HG02884 (cell line): ENCODE results near the gene DPM3.
"Not testable (repeated sequence)": the region's sequence is repeated elsewhere in the genome, so short reads cannot be mapped to it uniquely, and the experiment has no call there.

Experiments
- ATAC-seq: cut with Tn5 transposase; IDR thresholded peaks from one replicate; pipeline ENCODE4 v1.9.1; 2021; ENCODE audit warnings: mild to moderate bottlenecking, moderate library complexity; ENCODE audit not compliant: unreplicated experiment

The DPM3 gene

DNA sequence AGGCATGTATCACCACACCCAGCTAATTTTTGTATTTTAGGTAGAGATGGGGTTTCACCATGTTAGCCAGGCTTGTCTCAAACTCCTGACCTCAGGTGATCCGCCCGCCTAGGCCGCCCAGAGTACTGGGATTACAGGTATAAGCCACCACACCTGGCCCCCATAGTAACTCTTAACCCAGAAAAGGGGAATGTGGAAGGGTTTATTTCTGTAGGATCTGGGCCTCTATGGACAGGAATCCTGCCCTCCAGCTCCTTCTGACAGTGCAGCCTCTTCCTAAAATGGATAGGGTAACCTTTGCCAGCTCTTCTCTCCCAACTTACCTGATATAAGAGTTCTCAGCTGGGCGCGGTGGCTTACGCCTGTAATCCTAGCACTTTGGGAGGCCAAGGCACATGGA lies 22.3 kb upstream of the DPM3 start:
- ATAC-seq, result not testable (repeated sequence)

DNA sequence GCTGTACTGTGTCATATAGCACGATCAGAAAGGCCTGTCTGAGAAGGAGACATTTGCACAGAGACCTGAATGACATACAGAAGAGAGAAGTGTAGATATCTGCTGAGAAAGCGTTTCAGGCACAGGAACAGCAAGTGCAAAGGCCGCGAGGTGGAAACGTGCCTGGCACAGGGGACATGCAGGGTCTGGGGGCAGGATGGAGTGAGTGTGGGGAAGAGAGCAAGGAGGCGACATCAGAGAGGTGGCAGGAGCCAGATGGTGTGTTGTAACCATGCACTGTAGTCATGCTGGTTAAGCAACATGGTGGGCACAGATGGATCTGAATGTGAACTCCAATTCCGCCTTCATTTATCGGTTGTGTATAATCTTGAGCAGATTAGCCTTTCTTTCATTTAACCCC lies 19.8 kb upstream of the DPM3 start:
- ATAC-seq, result no peak

DNA sequence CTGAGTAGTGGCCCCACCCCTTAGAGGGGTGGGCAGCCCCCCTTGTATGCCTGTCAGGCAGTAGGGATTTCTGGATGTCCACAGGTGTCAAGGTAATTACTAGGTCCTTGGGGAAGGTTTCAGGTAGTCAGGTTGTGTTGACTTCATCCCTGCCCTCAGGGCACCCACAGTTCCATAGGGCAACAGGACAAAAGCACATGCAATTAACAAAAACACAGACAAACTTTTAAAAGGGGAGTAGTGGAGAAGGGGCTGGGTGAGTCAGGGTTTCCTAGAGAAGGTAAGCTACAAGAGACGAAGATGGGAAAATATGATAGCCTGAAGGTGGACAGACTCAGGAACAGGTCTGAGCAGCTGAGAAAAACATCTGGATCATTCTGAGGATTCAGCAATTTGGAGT lies 18.7 kb upstream of the DPM3 start:
- no peak for ATAC-seq

DNA sequence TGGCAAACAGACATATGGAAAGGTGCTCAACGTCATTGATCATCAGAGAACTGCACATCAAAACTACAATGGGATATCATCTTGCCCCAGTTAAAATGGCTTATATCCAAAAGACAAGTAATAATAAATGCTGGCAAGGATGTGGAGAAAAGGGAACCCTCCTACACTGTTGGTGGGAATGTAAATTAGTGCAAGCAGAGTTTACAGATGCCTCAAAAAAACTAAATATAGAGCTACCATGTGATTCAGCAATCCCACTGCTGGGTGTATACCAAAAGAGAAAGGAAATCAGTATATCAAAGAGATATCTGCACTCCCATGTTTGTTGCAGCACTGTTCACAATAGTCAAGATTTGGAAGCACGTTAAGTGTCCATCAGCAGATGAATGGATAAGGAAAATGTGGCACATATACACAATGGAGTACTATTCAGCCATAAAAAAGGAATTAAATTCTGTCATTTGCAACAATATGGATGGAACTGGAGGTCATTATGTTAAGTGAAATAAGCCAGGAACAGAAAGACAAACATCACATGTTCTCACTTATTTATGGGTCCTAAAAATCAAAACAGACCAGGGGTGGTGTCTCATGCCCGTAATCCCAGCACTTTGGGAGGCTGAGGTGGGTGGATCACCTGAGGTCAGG lies 15.8 kb upstream of the DPM3 start:
- ATAC-seq, result not testable (repeated sequence)

DNA sequence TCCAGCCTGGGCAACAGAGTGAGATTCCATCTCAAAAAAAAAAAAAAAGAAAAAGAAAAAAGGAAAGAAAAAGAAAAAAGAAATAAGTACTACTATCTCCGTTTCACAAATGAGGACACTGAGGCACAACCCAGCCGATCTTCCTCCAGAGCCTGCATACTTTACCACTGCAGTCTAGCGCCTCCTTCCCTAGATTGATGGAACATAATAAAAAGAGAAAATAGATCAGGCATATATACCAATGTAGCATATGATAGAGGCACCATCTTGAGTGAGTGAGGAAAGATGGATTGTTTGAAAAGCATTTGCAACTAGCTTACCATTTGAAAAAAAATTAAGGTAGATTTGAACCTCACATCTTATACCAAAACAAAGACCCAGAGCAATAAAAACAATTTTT lies 5.2 kb upstream of the DPM3 start:
- ATAC-seq, result no peak

DNA sequence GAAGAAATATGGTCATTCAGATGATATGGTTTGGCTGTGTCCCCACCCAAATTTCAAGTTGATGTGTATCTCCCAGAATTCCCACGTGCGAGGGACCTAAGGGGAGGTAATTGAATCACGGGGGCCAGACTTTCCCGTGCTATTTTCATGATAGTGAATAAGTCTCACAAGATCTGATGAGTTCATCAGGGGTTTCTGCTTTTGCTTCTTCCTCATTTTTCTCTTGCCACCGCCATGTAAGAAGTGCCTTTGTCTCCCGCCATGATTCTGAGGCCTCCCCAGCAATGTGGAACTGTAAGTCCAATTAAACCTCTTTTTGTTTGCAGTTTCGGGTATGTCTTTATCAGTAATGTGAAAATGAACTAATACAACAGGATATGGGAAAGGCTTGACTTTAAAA lies 1.4 kb upstream of the DPM3 start:
- no peak for ATAC-seq

DNA sequence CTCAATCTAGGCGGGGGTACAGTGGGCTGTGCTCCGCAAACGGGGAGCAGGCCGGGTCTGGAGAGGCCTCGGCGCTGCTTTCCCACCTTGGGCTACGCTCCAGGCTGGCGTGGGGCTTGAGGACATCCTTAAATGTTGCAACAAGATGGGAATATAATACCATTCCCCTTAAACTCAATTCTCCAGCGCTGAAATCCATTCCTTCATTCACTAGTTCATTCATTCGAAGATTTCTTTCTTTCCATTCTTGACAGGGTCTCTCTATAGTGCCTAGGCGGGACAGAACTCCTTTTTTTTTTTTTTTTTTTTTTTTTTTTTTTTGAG lies 261 bp upstream of the DPM3 start:
- ATAC-seq, result no peak

DNA sequence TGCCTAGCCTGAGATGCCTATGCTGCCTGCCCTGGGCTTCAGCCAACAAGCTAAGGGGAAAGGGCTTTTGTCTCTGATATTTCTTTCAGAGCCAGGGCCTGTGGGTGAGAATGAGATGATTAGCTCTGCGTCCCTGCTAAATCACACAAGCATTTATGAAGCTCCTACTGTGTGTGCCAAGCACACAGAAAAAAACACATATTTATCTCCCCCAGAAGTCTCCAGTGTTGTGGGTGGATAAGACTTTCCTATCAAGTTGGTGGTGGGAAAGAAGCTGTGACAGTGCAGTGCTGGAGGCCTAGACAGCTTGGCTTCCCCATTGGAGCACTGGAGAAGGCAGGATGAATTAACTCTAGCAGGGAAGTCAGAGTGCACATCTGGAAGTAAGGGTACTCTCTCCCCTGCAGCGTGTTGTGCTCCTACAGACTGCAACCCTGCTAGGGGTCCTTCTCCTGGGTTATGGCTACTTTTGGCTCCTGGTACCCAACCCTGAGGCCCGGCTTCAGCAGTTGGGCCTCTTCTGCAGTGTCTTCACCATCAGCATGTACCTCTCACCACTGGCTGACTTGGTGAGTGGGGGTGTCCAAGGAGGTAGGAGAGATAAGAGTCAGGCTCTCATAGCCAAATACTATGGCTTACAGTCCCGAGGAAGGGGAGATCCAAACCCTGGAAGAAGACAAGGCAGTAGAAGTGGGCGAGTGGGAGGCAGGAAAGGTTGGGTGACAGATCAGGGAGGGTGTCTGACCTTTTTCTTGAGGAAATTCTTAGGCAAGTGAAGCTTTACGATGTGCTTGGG lies 3.0 kb downstream of the DPM3 start:
- ATAC-seq, result no peak

DNA sequence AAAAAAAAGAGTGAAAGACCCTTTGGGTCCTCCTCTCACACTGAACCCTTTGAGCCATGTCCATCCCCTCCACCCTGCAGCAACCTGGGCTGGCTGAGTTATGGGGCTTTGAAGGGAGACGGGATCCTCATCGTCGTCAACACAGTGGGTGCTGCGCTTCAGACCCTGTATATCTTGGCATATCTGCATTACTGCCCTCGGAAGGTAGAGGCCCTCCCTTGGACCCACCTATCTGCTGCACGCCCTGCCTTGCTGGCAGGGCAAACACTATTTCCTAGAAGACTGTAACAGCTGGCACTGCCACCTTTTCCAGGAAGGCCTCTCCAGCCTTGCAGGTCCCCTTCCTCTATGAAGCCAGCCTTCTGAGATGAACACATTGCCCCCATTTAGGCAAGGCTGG lies 3.6 kb downstream of the DPM3 start:
- ATAC-seq, result no peak

DNA sequence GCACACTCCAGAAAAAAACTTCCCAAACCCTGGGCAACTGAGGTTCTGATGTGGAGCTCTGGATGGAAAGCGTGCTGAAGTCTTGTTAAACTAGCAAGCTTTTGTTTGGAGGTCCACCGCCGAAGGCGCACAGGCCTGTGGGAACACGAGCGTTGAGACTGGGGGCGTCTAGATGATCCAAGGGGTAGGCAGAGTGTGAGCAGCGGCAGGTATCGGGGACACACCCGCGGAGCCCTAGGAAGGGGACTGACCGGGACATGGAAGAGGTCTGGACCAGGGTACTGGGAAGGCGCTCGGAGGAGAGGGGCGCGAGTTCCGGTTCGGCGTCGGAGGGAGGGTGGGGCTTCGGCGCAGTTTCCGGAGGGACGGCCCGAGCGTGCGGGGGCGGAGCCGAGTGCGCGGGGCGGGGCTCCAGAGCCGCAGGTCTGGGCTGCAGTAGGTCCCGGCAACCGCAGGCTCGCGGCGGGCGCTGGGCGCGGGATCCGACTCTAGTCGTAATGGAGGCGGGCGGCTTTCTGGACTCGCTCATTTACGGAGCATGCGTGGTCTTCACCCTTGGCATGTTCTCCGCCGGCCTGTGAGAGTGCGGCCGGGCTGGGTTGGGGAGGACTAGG lies 4.8 kb downstream of the DPM3 start, which contains the start of gene SLC50A1:
Gene SLC50A1 (plus strand): TSS at position 438 of the 614 bp plus-strand sequence. CDS start 60 bp downstream, at position 498.
- peak; percentile 64 for ATAC-seq

DNA sequence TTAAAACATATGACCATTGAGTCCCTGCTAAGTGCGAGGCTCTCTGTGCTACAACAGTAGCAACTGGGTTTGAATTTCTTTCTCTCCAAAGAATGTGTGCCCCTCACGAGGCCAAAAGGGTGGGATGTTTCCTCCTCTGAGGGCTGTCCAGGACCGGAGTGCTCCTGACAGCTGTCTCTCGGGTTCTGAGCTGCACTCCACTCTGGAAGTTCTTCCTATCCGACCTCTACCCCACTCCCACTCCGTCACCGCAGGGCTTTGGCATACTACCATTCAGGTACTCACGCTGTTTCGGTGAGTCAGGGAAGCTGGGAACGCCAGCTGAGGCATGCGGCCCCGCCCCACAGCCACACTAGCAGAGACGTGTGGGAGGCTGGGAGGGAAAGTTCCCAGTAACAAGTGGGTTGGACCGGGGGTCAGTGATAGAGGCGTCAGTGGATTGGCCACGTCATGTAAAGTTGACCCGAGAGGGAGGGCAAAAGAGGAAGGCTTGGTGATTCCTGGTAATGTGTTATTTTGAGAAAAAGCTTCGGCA lies 5.4 kb downstream of the DPM3 start:
- ATAC-seq, result no peak

DNA sequence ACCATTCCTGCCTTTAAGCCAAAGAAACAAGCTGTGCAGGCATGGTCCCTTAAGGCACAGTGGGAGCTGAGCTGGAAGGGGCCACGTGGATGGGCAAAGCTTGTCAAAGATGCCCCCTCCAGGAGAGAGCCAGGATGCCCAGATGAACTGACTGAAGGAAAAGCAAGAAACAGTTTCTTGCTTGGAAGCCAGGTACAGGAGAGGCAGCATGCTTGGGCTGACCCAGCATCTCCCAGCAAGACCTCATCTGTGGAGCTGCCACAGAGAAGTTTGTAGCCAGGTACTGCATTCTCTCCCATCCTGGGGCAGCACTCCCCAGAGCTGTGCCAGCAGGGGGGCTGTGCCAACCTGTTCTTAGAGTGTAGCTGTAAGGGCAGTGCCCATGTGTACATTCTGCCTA lies 6.0 kb downstream of the DPM3 start:
- ATAC-seq, result no peak

DNA sequence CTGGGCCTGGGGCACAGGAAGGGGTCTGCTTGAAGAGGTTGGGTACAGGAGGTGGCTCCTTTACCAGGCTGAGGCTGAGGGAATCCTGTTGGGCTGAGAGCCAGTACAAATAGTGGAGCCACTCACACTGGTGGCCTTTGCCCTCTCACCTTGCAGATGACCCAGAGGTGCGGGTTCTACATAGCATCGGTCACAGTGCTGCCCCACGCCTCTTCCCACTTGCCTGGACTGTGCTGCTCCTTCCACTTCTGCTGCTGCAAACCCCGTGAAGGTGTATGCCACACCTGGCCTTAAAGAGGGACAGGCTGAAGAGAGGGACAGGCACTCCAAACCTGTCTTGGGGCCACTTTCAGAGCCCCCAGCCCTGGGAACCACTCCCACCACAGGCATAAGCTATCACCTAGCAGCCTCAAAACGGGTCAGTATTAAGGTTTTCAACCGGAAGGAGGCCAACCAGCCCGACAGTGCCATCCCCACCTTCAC lies 6.5 kb downstream of the DPM3 start:
- ATAC-seq, result no peak

DNA sequence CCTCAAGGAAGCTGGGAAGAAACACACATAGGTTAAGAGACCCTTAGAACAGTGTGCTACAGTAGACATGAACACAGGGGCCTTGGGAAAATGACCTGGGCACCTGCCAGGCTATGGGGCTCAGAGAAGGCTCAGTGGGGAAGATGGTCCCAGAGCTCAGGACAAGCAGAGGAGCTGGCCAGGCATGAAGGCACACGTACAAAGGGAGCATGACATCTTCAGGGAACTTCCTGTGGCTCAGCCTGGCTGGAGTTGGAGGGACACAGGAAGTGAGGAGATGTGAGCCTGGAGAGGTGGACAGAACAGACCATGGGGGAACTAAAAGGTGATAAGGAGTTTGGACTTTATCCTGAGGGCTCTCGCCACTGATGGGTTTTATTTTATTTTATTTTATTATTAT lies 8.5 kb downstream of the DPM3 start:
- ATAC-seq, result no peak

DNA sequence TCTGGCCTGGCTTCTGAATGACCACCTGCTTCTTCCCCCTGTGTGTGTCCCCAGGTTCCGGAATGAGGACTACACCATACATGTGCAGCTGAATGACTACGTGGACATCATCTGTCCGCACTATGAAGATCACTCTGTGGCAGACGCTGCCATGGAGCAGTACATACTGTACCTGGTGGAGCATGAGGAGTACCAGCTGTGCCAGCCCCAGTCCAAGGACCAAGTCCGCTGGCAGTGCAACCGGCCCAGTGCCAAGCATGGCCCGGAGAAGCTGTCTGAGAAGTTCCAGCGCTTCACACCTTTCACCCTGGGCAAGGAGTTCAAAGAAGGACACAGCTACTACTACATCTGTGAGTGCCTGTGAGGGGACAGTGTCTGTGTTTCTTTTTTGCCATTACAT lies 9.0 kb downstream of the DPM3 start:
- no peak for ATAC-seq

DNA sequence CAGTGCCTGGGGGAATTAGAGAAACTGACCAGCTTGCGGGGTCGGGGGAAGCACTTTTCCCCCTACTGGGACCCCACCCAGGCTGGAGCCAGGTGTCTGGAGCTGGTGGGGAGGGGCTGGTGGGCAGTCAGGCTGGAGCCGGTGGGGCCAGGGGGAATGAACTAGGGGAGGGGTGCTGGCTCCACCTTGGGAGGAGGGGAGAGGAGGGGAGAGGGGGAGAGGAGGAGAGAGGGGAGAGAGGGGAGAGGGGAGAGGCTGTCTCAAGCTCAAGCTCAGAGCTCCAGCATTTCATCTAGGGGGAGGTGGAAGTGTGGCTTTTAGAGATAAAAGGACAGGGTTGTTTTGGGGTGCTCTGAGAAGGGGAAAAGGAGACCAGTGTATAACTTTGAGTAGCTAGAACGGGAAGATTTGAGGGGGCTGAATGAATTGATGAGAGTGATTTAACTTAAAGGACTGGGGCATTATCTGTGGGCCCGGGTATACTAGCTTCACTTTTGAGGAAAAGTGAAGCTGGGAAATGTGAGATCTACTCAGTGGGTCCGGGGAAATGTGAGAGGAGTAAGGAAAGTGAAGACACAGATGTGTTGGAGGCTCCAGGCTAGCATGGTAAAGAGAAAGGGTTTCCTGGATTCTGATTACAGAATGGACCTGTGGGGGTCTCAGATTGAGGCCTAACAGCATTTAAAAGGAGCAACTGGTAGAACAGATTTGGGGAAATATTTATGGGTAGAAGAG lies 9.9 kb downstream of the DPM3 start:
- ATAC-seq, result no peak

DNA sequence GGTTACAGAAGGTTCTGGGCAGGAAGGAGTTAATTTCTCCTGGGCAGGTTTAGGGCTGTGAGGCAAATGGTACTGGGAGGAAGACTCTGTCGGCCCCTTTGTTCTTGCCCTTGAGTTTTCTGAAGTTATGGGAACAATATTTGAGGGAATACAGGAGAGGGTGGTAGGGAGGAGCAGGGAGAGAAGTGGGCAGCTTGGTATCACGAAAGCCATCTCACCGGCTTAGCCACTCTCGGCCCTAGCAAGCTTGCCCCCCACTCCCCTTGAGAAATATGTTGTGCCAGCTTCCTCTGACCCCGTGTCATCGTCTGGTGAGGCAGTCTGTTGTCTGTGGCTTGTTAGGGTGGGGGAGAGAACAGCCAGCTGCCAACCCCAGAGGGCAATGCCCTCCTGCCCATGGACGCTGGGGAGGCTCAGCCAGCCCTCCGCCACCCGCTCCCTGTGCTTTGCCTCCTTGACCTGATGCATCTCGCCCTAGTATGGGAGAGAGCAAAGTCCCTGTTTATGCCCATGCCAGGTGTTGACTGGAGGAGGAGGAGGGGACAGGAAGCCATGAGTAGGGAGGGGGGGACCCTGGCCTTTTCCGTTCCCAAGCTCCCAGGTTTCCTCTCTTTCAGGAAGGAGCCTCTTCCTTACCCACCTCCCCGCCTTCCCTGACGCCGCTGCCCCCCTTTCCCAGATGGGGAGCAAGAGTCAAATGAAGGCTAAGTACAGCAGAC lies 11.4 kb downstream of the DPM3 start:
- no peak for ATAC-seq

DNA sequence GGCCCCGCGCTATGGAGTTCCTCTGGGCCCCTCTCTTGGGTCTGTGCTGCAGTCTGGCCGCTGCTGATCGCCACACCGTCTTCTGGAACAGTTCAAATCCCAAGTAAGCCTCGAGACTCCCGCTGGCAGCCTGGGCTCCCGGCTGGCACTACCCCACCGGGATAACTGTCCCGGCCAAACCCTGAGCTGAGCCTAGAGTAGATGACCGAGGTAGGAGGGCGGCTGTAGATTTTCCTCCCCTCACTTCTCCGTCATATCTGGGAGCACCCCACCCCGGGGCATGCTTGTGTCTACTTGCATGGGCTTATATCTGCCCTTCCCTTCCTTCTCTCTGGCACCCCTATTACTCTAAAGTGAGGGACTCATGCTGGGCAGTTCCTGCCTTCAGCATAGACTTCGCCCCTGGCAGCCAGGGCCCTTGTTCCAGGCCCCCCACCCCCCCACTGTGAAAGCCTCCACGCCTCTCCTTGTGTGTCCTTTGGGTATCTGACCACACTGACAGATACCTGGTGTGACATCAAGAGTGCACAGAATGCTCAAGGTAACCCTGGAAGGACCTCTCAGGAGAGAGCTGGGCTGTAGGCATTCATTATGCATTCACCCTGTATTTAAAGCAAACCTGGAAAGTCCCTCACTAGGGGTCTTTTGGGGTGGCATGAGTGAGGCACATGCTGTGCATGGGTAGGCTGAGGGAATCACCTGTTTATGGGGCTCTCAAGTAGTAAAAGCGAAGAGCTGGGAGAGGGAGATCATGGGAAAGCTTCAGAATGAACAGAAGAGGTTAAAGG lies 12.2 kb downstream of the DPM3 start:
- ATAC-seq, result no peak

DNA sequence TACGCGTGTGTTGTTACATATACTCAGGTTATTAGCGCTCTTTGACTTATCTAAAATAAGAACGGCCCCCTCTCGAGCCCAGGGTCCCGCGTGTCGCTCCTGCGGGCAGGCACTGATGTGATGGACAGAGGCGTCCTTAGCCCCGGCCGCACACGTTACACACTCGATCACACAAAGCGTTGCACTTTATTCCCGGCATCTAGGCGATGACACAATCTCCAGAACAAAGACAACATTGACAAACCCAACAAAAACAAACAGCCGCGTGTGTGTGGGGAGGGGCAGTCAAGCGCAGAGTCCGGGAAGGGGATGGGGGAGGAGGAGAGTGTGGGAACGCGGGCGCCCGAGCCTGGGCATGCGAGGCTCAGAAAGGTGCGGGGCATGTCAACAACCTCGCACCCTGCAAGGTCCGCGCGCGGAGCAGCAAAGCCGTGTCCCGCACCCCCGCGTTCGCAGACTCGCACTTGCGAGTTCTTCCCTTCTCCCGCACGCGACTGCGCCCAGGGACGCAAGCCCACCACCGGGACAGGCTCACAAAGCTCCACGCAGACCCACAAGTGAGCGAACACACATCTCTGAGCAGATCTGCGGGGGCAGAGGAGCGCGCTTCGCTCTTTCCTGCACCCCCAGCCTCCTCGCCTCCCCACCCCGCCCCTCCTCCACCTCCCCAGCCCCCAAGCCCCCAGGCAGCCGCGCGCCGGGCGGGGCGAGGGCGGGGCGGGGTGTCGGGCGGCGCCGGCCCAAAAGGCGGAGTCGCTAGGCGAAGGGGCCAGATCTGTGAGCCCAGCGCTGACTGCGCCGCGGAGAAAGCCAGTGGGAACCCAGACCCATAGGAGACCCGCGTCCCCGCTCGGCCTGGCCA lies 13.0 kb downstream of the DPM3 start, which contains the start of gene EFNA1:
Gene EFNA1 (plus strand): TSS at position 772 of the 862 bp plus-strand sequence. CDS start 102 bp downstream, outside the sequence.
- no peak for ATAC-seq
